ENCODE measurements around the gene CSTA. TPM values are rescaled to one million over a fixed set of nuclear protein-coding genes. Genes with fewer than 3 reads are reported as not detected.

Gene CSTA
- polyA plus RNA-seq, 1 donor from 2014 or later: not detected

GRCh38 chr3:122298239-122298638, 26.8 kb upstream of the CSTA start:
- H3K27ac ChIP-seq (ENCODE audit: low read length): no peak overlapping the region
- H3F3A ChIP-seq (ENCODE audit: insufficient read depth, low read length, poor library complexity, severe bottlenecking): no peaks in the 10 kb centered on the region
- H3K4me2 ChIP-seq (ENCODE audit: low read length): no peak overlapping the region
- H3K27me3 ChIP-seq (ENCODE audit: insufficient read depth, low read depth, low read length): no peaks in the 10 kb centered on the region
- H3K9me2 ChIP-seq (ENCODE audit: insufficient read depth, low read length): no peaks in the 10 kb centered on the region
- H2AFZ ChIP-seq (ENCODE audit: low read depth, low read length): no peak overlapping the region
- no peaks in the 10 kb centered on the region for H3K79me2 ChIP-seq (replicated peaks; ENCODE audit: insufficient read depth, low read length)
- TF ChIP-seq SMC3 (conservative IDR thresholded peaks at IDR 0.05; ENCODE audit: poor library complexity): no peak
- no peak for TF ChIP-seq REST (IDR thresholded peaks at IDR 0.05; ENCODE audit: borderline replicate concordance)
- H3K9me3 ChIP-seq (ENCODE audit: low read length): no peaks in the 10 kb centered on the region
- no peaks in the 10 kb centered on the region for H3K36me3 ChIP-seq (ENCODE audit: insufficient read depth, low read length)
- H3K4me3 ChIP-seq (ENCODE audit: low read length): no peak overlapping the region
- no peak overlapping the region for H3K9ac ChIP-seq (ENCODE audit: low read length)
- H4K20me1 ChIP-seq (ENCODE audit: insufficient read depth): no peaks in the 10 kb centered on the region

- Histone ChIP-seq H3K4me3 (ENCODE audit: low read length) (no peak overlapping the region), H3K36me3 (ENCODE audit: insufficient read depth, low read length) (no peaks in the 10 kb centered on the region)
- no peak for TF ChIP-seq SMC3 (conservative IDR thresholded peaks at IDR 0.05; ENCODE audit: poor library complexity)
- no peak for TF ChIP-seq RAD21 (conservative IDR thresholded peaks at IDR 0.05)
- no peak for TF ChIP-seq MXI1 (conservative IDR thresholded peaks at IDR 0.05; ENCODE audit: poor library complexity, severe bottlenecking)
- TF ChIP-seq TAF1 (IDR thresholded peaks at IDR 0.05; ENCODE audit: low read depth): no peak
- no peak for TF ChIP-seq CTCF (IDR thresholded peaks at IDR 0.05; ENCODE audit: poor library complexity, severe bottlenecking)
- no peak for TF ChIP-seq POLR2AphosphoS5 (IDR thresholded peaks at IDR 0.05)
- no peak for TF ChIP-seq REST (IDR thresholded peaks at IDR 0.05; ENCODE audit: borderline replicate concordance)
- no peak for TF ChIP-seq EP300 (conservative IDR thresholded peaks at IDR 0.05; ENCODE audit: poor library complexity, severe bottlenecking)
- TF ChIP-seq EZH2 (IDR thresholded peaks at IDR 0.05; ENCODE audit: borderline replicate concordance, insufficient read depth, low read length, poor library complexity, severe bottlenecking): no peak
Measured at GRCh38 chr3:122299215-122299614, 25.8 kb upstream of the CSTA start.

More at GRCh38 chr3:122299215-122299614, 25.8 kb upstream of the CSTA start:
- Histone ChIP-seq H2AFZ (ENCODE audit: low read depth, low read length) (no peak overlapping the region), H3K79me2 (replicated peaks; ENCODE audit: insufficient read depth, low read length) (no peaks in the 10 kb centered on the region), H3K27ac (ENCODE audit: low read length) (no peak overlapping the region), H3K9ac (ENCODE audit: low read length) (no peak overlapping the region), H3K4me2 (ENCODE audit: low read length) (no peak overlapping the region), H3K9me2 (ENCODE audit: insufficient read depth, low read length) (no peaks in the 10 kb centered on the region), H3K27me3 (ENCODE audit: insufficient read depth, low read depth, low read length) (no peaks in the 10 kb centered on the region), H3K9me3 (ENCODE audit: low read length) (no peaks in the 10 kb centered on the region), H4K20me1 (ENCODE audit: insufficient read depth) (no peaks in the 10 kb centered on the region), H3F3A (ENCODE audit: insufficient read depth, low read length, poor library complexity, severe bottlenecking) (no peaks in the 10 kb centered on the region)
